Coronary artery (tissue), 2 donors: ENCODE results near the gene LUC7L2.
"Not testable (repeated sequence)": the region's sequence is repeated elsewhere in the genome, so short reads cannot be mapped to it uniquely, and the experiment has no call there.

ENCODE experiments used
- DNase-seq: peaks from one replicate; pipeline ENCODE4 v3.0.0-alpha.2; 2017; ENCODE audit warnings: low spot score
- H3K27ac ChIP-seq, 2 donors: fragments of 200-600 bp; sonication (generic); one replicate each; pipeline ENCODE4 v1.5.1; 2016 to 2019
- H3K4me3 ChIP-seq: fragments of 200-600 bp; sonication (generic); 2 replicates; pipeline ENCODE4 v1.5.1; 2016; ENCODE audit warnings: mild to moderate bottlenecking, moderate library complexity
- TF ChIP-seq, protein P1 (sequence below): fragments of 200-600 bp; sonication (generic); IDR thresholded peaks from one replicate; pipeline ENCODE4 v1.5.1; 2019; ENCODE audit warnings: antibody characterized with exemption

LUC7L2 gene

DNA sequence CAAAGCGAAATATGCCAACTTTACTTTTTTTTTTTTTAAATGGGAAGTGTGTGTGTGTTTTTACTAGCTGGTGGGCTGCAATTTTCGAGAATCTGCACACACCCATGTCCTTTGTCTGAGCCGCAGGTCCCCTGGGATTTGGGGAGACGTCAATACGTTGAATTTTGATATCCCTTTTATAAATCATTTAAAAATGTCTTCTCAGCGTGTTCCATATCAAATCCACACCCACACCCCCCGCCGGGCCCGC lies 19.0 kb upstream of the LUC7L2 start:
- TF ChIP-seq, protein P1, sequence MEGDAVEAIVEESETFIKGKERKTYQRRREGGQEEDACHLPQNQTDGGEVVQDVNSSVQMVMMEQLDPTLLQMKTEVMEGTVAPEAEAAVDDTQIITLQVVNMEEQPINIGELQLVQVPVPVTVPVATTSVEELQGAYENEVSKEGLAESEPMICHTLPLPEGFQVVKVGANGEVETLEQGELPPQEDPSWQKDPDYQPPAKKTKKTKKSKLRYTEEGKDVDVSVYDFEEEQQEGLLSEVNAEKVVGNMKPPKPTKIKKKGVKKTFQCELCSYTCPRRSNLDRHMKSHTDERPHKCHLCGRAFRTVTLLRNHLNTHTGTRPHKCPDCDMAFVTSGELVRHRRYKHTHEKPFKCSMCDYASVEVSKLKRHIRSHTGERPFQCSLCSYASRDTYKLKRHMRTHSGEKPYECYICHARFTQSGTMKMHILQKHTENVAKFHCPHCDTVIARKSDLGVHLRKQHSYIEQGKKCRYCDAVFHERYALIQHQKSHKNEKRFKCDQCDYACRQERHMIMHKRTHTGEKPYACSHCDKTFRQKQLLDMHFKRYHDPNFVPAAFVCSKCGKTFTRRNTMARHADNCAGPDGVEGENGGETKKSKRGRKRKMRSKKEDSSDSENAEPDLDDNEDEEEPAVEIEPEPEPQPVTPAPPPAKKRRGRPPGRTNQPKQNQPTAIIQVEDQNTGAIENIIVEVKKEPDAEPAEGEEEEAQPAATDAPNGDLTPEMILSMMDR: no peak
- peak overlapping the region; percentile 99 to 100 for H3K27ac ChIP-seq
- peak; percentile 89 for DNase-seq
- peak overlapping the region; percentile 97 for H3K4me3 ChIP-seq

DNA sequence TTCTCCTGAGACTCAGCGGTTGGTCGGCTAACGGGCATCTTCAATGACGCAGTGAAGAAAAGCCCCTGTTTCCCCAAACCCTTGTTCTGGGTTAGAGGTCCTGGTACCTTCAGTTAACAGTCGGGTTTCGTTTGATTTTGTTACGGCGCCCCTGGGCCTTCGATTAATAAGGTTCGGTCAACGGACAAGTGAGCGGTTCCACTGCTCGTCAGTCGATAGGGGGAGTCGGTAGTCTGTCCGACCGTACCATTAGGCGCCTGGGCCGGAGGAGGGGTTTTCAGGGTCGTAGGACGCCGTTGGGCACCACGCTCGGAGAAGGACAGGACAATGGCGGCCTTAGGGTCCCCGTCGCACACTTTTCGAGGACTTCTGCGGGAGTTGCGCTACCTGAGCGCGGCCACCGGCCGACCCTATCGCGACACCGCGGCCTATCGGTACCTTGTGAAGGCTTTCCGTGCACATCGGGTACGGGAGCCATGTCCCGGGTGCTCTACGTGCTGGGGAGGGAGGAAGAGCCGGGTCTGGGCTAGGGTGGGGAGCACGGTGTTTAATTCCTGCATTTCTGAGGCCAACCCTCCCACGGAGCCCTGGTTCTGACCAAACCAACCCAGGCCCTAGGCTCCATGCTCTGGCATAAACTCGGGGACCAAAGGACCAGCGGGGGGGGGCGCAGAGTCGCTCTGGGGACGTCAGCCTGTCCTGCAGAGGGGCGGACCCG lies 18.5 kb upstream of the LUC7L2 start, which contains the start of gene FMC1:
TSS of gene FMC1 (plus strand) at position 280 of the 718 bp plus-strand sequence. CDS start at position 328, 48 bp downstream.
- DNase-seq: peak; percentile 96
- TF ChIP-seq, protein P1: peak; percentile 15
- H3K4me3 ChIP-seq: peak within 1 kb of the TSS; percentile 97
- peak within 1 kb of the TSS; percentile 99 to 100 for H3K27ac ChIP-seq

DNA sequence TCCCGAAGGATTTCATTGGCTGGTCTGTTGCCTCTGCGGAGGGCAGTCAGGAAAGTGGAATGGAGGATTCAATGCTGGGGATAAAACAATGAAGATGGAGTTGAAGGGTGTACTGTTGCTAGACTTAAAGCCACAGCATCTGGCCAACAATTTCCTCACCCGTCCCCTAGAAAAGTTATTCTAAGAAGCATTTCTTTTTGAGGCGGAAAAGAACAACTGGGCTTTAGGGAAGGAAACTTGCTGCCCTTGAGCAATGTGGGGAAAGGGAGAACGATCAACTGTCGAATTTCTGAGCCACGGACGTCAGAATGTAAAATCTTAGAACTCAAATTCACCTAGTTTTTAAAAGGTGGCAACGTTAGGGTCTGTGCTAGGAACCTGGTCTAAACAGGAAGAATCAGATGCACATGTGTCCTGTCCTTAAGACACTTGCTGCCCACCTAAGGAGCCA lies 17.9 kb upstream of the LUC7L2 start:
- no peak for DNase-seq
- TF ChIP-seq, protein P1: no peak
- Histone ChIP-seq H3K27ac (peak overlapping the region; percentile 99 to 100), H3K4me3 (peak overlapping the region; percentile 97)

DNA sequence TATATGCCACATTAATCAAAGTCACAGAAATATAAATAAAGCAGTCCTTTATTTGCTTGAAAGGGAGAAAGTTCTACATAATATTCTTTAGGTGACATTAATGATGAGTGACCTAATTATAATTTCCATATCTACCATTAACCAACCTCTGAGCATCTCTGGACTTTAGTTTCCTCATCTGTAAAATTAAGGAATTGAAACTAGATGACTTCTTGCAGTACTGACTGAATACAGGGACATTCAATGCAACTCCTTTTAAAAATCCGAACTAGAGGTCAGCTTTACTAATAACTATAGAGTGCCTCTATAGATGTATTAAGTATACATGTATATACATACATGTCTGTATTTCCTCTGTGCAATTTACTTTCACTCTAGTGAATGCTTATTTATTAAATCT lies 14.7 kb upstream of the LUC7L2 start:
- no peak overlapping the region for H3K27ac ChIP-seq
- no peak for DNase-seq
- no peak overlapping the region for H3K4me3 ChIP-seq
- TF ChIP-seq, protein P1: no peak

DNA sequence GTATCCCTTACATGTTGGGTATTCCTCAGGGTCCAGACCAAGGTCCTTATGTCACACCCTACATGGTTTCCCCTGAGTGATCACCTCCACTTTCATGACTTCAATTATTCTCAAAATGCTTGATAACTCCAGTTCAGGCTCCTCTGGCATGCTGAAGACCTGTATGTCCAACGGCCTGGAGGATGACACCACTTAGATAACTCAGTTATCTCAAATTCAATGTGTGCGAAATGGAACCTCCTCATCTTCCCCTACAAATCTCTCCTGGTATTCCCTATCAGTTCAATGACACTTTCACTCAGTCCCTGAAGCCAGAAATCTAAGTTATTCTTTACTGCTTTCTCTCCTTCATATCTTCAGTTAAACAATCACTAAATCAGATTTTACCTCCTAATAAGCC lies 8.7 kb upstream of the LUC7L2 start:
- DNase-seq: no peak
- no peak overlapping the region for H3K4me3 ChIP-seq
- TF ChIP-seq, protein P1: no peak
- H3K27ac ChIP-seq: no peak overlapping the region

DNA sequence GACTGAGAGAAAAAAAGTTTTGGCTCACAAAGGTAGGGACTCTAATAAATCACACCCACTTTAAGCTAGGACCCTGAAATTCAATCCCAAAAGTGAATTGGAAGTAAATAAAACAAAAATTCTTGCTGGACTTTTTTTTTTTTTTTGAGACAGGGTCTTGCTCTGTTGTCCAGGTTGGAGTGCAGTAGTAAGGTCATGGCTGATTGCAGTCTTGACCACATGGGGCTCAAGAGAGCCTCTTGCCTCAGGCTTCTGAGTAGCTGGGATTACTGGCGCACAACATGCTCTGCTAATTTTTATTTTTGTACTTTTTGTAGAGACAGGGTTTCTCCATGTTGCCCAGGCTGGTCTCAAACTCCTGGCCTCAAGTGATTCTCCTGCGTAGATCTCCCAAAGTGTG lies 5.0 kb upstream of the LUC7L2 start:
- Histone ChIP-seq H3K27ac (no peak overlapping the region), H3K4me3 (no peak overlapping the region)
- TF ChIP-seq, protein P1: no peak
- DNase-seq: no peak

DNA sequence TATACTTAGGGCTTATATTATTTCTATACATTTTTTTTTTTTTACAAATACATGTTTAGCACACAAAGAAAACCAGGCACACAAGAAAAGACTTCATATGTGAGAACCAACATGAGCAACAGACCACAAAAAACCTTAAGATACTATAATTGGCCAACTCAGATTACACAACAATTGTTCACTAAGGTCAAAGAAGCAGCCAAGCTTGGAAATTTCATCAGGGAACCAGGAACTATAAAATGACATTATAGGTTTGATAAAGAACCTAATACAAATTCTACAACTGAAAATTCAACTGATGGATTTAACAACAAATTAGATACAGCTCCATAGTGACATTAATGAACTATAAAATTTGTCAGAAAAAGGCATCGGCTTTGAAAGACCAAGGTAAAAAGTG lies 4.4 kb upstream of the LUC7L2 start:
- Histone ChIP-seq H3K27ac (no peak overlapping the region), H3K4me3 (no peak overlapping the region)
- no peak for DNase-seq
- TF ChIP-seq, protein P1: no peak

DNA sequence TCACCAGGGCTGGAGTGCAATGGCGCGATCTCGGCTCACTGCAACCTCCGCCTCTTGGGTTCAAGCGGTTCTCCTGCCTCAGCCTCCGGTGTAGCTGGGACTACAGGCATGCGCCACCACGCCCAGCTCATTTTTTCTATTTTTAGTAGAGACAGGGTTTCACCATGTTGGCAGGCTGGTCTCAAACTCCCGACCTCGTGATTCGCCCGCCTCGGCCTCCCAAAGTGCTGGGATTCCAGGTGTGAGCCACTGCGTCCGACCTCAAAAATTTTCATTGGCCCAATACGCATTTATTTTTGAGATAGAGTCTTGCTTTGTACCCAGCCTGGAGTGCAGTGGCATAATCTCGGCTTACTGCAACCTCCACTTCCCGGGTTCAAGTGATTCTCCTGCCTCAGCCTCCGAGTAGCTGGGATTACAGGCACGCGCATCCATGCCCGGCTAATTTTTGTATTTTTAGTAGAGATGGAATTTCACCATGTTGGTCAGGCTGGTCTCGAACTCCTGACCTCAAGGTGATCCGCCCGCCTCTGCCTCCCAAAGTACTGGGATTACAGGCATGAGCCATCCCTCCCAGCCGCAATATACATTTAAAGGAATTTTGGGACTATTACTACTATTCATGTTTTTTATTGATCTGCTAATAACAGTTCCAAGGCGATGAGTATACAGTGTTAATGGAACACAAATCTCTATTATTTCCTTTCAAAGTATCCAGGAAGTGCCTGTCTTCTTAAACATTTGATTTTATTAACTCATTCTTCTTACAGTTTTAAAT lies 1.8 kb upstream of the LUC7L2 start:
- H3K4me3 ChIP-seq: peak overlapping the region; percentile 99
- DNase-seq: not testable (repeated sequence)

More for the DNA sequence above, 1.8 kb upstream of the LUC7L2 start:
- H3K27ac ChIP-seq: peak overlapping the region; percentile 99
